Measurements from ENCODE around the gene ZFYVE9. TPM values are rescaled to one million over a fixed set of nuclear protein-coding genes. Genes with fewer than 3 reads are reported as not detected.

Gene ZFYVE9
- total and polyA plus RNA-seq, 3 donors from 2014 or later, result 31.5 to 51.3 (median 32.5) TPM

GRCh38 chr1:52153898-52154297, 12.0 kb downstream of the ZFYVE9 start:
- no peak overlapping the region for H3K4me3 ChIP-seq
- TF ChIP-seq CTCF (IDR thresholded peaks at IDR 0.05) (no peak), POLR2A (IDR thresholded peaks at IDR 0.05) (no peak)
- H3K4me1 ChIP-seq, result no peaks in the 10 kb centered on the region
- DNase-seq, result no peak
- no peak overlapping the region for H3K27ac ChIP-seq
- intact Hi-C loops (cut with DNase I; ENCODE audit: low total_unique reads), result no loop called here
- H3K9me3 ChIP-seq, result no peaks in the 10 kb centered on the region
- no peaks in the 10 kb centered on the region for H3K27me3 ChIP-seq
- no peaks in the 10 kb centered on the region for H3K36me3 ChIP-seq (ENCODE audit: low read depth, missing control alignments)

GRCh38 chr1:52156460-52156859, 14.6 kb downstream of the ZFYVE9 start:
- H3K9me3 ChIP-seq, result no peaks in the 10 kb centered on the region
- H3K4me3 ChIP-seq, result no peak overlapping the region
- TF ChIP-seq POLR2A (IDR thresholded peaks at IDR 0.05), result no peak
- no peak for TF ChIP-seq CTCF (IDR thresholded peaks at IDR 0.05)
- H3K27me3 ChIP-seq, result no peaks in the 10 kb centered on the region
- no peak for DNase-seq
- no peak overlapping the region for H3K27ac ChIP-seq
- H3K36me3 ChIP-seq (ENCODE audit: low read depth, missing control alignments), result no peaks in the 10 kb centered on the region
- H3K4me1 ChIP-seq, result no peaks in the 10 kb centered on the region
- intact Hi-C loops (cut with DNase I; ENCODE audit: low total_unique reads), result no loop called here
- 60 to 64% methylated on average over 3 of the region's 3 CpGs for WGBS, 2 donors

GRCh38 chr1:52157582-52157981, 15.7 kb downstream of the ZFYVE9 start:
- 92 to 98% methylated on average over 1 to 2 of the region's 2 CpGs for WGBS, 2 donors
- intact Hi-C loops (cut with DNase I; ENCODE audit: low total_unique reads), result no loop called here
- DNase-seq, result no peak

GRCh38 chr1:52158218-52158617, 16.3 kb downstream of the ZFYVE9 start:
- DNase-seq, result no peak
- TF ChIP-seq CTCF (IDR thresholded peaks at IDR 0.05) (no peak), POLR2A (IDR thresholded peaks at IDR 0.05) (no peak)
- H3K4me3 ChIP-seq, result no peak overlapping the region
- no peaks in the 10 kb centered on the region for H3K9me3 ChIP-seq
- intact Hi-C loops (cut with DNase I; ENCODE audit: low total_unique reads), result no loop called here
- no peaks in the 10 kb centered on the region for H3K4me1 ChIP-seq
- no peaks in the 10 kb centered on the region for H3K27me3 ChIP-seq
- WGBS, 2 donors, result 88 to 92% methylated on average over 4 of the region's 4 CpGs
- H3K27ac ChIP-seq, result no peak overlapping the region
- no peaks in the 10 kb centered on the region for H3K36me3 ChIP-seq (ENCODE audit: low read depth, missing control alignments)

More at GRCh38 chr1:52157582-52157981, 15.7 kb downstream of the ZFYVE9 start:
- no peak overlapping the region for H3K4me3 ChIP-seq
- TF ChIP-seq POLR2A (IDR thresholded peaks at IDR 0.05), result no peak
- TF ChIP-seq CTCF (IDR thresholded peaks at IDR 0.05), result no peak
- no peaks in the 10 kb centered on the region for H3K27me3 ChIP-seq
- no peaks in the 10 kb centered on the region for H3K36me3 ChIP-seq (ENCODE audit: low read depth, missing control alignments)
- no peaks in the 10 kb centered on the region for H3K4me1 ChIP-seq
- no peaks in the 10 kb centered on the region for H3K9me3 ChIP-seq
- no peak overlapping the region for H3K27ac ChIP-seq

GRCh38 chr1:52159033-52159789, 17.3 kb downstream of the ZFYVE9 start:
- no peak overlapping the region for H3K27ac ChIP-seq
- no peak for DNase-seq
- 92 to 94% methylated on average over 10 of the region's 10 CpGs for WGBS, 2 donors
- H3K27me3 ChIP-seq, result no peaks in the 10 kb centered on the region
- TF ChIP-seq CTCF (IDR thresholded peaks at IDR 0.05) (no peak), POLR2A (IDR thresholded peaks at IDR 0.05) (no peak)
- no peaks in the 10 kb centered on the region for H3K4me1 ChIP-seq
- H3K36me3 ChIP-seq (ENCODE audit: low read depth, missing control alignments), result no peaks in the 10 kb centered on the region
- H3K9me3 ChIP-seq, result no peaks in the 10 kb centered on the region
- no peak overlapping the region for H3K4me3 ChIP-seq
- intact Hi-C loops (cut with DNase I; ENCODE audit: low total_unique reads), result no loop called here

All from testis (tissue), 3 donors.